ENCODE measurements around the gene SUPT3H. TPM values are rescaled to one million over a fixed set of nuclear protein-coding genes. Genes with fewer than 3 reads are reported as not detected.

The SUPT3H gene
- total RNA-seq, result 5.5 and 6.4 TPM in 2 replicates

GRCh38 chr6:45377554-45378333, at the start of gene SUPT3H:
Gene SUPT3H, minus strand, starts transcription at chr6:45377934.

GRCh38 chr6:45327956-45328522, 49.7 kb downstream of the SUPT3H start, which contains the start of gene RUNX2:
Gene RUNX2, plus strand, starts transcription at chr6:45328330. Its CDS starts 397 bp downstream, at chr6:45328727.

Other genes starting within 250 kb of the SUPT3H start
- not detected in 2 replicates for gene RUNX2, start 49.6 kb downstream of the SUPT3H start, total RNA-seq

All from bladder microvascular endothelial cell (primary cell).